Measurements from ENCODE around the gene GPA33. TPM values are rescaled to one million over a fixed set of nuclear protein-coding genes. Genes with fewer than 3 reads are reported as not detected.

Gene GPA33, protein sequence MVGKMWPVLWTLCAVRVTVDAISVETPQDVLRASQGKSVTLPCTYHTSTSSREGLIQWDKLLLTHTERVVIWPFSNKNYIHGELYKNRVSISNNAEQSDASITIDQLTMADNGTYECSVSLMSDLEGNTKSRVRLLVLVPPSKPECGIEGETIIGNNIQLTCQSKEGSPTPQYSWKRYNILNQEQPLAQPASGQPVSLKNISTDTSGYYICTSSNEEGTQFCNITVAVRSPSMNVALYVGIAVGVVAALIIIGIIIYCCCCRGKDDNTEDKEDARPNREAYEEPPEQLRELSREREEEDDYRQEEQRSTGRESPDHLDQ
- total RNA-seq: not detected

DNA sequence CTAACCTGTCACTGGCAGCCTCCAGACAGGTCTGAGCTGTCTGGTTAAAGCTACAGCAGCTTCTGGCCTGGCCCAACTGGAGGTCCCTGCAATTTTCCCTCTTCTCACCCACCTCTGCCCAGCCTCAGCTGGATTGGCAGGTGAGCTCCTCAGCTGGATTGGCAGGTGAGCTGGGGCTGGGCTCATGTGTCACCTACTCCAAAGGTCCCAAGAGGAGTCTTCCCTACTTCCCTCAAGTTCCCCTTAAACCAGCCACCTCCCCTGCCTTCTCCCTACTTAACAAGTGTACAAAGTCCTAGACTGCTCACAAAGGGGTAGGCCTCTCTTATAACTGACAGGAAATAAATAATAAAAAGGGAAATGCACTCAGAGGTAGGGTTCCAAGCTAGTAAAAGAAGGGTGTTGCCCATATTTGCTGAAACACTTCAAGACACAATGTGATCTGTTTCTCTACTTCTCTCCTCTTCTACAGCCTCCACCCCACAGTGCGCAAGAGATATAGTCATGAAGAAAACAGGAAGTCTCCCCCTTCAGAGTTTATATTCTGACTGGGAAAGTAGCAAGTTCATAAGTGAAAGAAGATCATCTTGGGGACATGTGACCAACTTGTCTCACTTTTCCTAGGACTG, at the start of gene GPA33:
GPA33 (minus strand) TSS at position 64 of the 629 bp plus-strand sequence. CDS start 90 bp downstream, outside the sequence.
- intact Hi-C loops (cut with DNase I): no loop called here
- TF ChIP-seq POLR2A (IDR thresholded peaks at IDR 0.05): no peak
- TF ChIP-seq, protein P1, sequence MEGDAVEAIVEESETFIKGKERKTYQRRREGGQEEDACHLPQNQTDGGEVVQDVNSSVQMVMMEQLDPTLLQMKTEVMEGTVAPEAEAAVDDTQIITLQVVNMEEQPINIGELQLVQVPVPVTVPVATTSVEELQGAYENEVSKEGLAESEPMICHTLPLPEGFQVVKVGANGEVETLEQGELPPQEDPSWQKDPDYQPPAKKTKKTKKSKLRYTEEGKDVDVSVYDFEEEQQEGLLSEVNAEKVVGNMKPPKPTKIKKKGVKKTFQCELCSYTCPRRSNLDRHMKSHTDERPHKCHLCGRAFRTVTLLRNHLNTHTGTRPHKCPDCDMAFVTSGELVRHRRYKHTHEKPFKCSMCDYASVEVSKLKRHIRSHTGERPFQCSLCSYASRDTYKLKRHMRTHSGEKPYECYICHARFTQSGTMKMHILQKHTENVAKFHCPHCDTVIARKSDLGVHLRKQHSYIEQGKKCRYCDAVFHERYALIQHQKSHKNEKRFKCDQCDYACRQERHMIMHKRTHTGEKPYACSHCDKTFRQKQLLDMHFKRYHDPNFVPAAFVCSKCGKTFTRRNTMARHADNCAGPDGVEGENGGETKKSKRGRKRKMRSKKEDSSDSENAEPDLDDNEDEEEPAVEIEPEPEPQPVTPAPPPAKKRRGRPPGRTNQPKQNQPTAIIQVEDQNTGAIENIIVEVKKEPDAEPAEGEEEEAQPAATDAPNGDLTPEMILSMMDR (IDR thresholded peaks at IDR 0.05): no peak
- Histone ChIP-seq H3K27me3 (no peaks in the 10 kb centered on the region), H3K36me3 (no peaks in the 10 kb centered on the region), H3K4me3 (replicated peaks in 1 of 3) (no peak within 1 kb of the TSS), H3K4me1 (no peaks in the 10 kb centered on the region), H3K9me3 (no peaks in the 10 kb centered on the region), H3K27ac (no peak within 1 kb of the TSS)
- no peak for DNase-seq
- WGBS, 2 donors: 82 to 100% methylated on average over 1 of the region's 1 CpG

DNA sequence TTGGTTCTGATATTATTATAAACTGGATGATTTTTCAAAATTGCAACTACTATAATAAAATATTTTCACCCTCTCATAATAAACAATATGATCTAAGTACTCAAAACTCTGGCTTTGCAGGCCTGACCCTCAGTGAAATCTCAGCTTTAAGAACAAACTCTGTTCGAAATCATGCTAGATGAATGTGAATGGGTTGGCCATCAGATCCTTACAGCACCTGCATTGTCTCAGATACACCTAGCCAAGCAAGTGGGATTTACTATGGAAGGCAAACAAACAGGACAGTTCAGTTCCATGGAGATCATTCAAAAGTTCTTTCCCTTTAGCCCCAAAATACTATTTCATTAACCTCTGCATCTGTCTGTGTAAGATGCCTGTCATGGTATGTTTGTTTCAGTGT, 48.5 kb upstream of the GPA33 start:
- H3K27ac ChIP-seq: no peak overlapping the region
- DNase-seq: no peak
- H3K4me3 ChIP-seq (replicated peaks in 1 of 3): no peak overlapping the region
- H3K27me3 ChIP-seq: no peaks in the 10 kb centered on the region
- 81 to 86% methylated on average over 1 of the region's 1 CpG for WGBS, 2 donors
- H3K9me3 ChIP-seq: no peaks in the 10 kb centered on the region
- intact Hi-C loops (cut with DNase I): no loop called here
- peaks cover 0 to 5% of the 10 kb centered on the region in 2 donors for H3K4me1 ChIP-seq
- TF ChIP-seq POLR2A (IDR thresholded peaks at IDR 0.05): no peak
- TF ChIP-seq, protein P1 (IDR thresholded peaks at IDR 0.05): no peak
- H3K36me3 ChIP-seq: no peaks in the 10 kb centered on the region

DNA sequence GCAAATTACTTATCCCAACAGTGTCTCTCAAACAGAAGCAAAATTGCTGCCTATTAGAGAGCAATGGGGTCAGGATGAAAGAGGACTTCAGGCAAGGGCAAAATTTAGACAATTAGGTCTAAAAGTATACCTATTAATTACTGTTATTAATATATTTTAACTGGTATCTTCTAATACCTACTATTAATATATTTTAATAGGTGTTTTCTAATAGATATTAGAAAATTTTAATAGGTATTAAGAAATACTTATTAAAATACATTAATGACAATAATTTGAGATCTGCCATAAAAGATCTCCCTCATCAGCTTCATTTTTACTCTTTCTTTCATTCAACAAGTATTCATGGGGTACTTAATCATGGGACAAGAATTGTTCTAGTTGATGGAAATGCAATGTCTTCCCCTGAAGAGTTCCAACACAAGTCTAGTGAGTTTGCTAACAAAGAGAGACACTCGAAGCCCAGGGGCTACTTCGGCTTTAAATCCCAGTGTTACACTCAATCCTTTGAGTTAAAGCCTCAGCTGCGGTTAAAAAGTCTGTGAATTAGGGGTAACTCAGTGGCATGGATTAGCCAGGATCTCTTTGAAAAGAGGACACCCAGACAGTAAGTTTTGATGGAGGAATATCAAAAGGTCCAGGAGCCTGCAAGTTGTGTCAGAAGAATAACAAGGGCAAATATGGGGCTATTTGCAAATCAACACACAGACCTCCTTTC, 47.8 kb upstream of the GPA33 start:
- TF ChIP-seq, protein P1 (IDR thresholded peaks at IDR 0.05): no peak
- TF ChIP-seq POLR2A (IDR thresholded peaks at IDR 0.05): no peak
- WGBS, 2 donors: 69 to 78% methylated on average over 3 of the region's 3 CpGs
- H3K27me3 ChIP-seq: no peaks in the 10 kb centered on the region
- intact Hi-C loops (cut with DNase I): no loop called here
- H3K4me3 ChIP-seq (replicated peaks in 1 of 3): no peak overlapping the region
- no peaks in the 10 kb centered on the region for H3K36me3 ChIP-seq
- peaks cover 0 to 5% of the 10 kb centered on the region in 2 donors for H3K4me1 ChIP-seq
- DNase-seq: no peak
- H3K9me3 ChIP-seq: no peaks in the 10 kb centered on the region
- no peak overlapping the region for H3K27ac ChIP-seq

DNA sequence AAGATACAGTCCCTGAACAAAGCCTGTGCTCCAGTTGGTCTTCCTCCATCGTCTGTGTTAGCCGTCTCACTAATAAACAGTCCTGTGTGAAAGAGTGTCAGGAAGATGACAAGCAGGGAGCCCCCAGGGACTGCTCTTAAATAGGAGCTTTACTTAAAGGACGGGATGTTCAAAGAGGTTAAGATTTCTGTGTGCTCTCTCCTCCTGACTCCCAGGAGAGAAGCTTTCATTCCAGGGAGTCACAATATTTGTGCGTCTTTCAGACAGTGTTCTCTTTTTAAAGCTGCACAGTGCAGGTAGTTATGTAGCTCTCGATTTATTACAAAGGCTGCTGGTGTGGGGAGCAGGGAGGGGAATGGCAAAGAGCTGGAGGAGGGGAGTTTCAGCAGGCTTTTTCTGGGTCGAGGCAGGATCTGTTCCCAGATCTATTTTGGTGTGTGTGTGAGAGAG, 47.2 kb upstream of the GPA33 start:
- WGBS, 2 donors: 43 to 66% methylated on average over 6 of the region's 6 CpGs
- Histone ChIP-seq H3K36me3 (no peaks in the 10 kb centered on the region), H3K27ac (no peak overlapping the region), H3K27me3 (no peaks in the 10 kb centered on the region), H3K4me3 (replicated peaks in 1 of 3) (no peak overlapping the region), H3K9me3 (no peaks in the 10 kb centered on the region), H3K4me1 (peaks cover 0 to 5% of the 10 kb centered on the region in 2 donors)
- no peak for DNase-seq
- intact Hi-C loops (cut with DNase I): no loop called here
- TF ChIP-seq, protein P1 (IDR thresholded peaks at IDR 0.05): no peak
- no peak for TF ChIP-seq POLR2A (IDR thresholded peaks at IDR 0.05)
